ENCODE data around the gene KL.

The KL gene

GRCh38 chr13:32976912-32977311 is 39.3 kb upstream of the KL start:
- no peak for DNase-seq (ENCODE audit: extremely low spot score)
- POLR2A ChIA-PET: no interaction called here
- no peak for TF ChIP-seq CTCF (IDR thresholded peaks at IDR 0.05; ENCODE audit: control extremely low read depth, extremely low read depth, low read depth, missing control alignments)
- CTCF ChIA-PET: interaction anchor here (1.8 to 2.1 kb wide), 2 partner anchors 9 to 17 kb away, joined by 5 to 8 read pairs; no protein-coding TSS in a partner anchor

- no peak for TF ChIP-seq CTCF (IDR thresholded peaks at IDR 0.05; ENCODE audit: control extremely low read depth, extremely low read depth, low read depth, missing control alignments)
- ChIA-PET CTCF (interaction anchor here (1.8 to 2.1 kb wide), 2 partner anchors 8 to 17 kb away, joined by 5 to 8 read pairs; no protein-coding TSS in a partner anchor), POLR2A (no interaction called here)
- DNase-seq (ENCODE audit: extremely low spot score): no peak
These were observed 38.9 kb upstream of the KL start for GRCh38 chr13:32977321-32977720.

GRCh38 chr13:32978278-32978677 is 37.9 kb upstream of the KL start:
- ChIA-PET POLR2A (no interaction called here), CTCF (interaction anchor here (1.6 kb wide), 1 partner anchor 8 kb away, joined by 6 read pairs; no protein-coding TSS in a partner anchor)
- no peak for TF ChIP-seq CTCF (IDR thresholded peaks at IDR 0.05; ENCODE audit: control extremely low read depth, extremely low read depth, low read depth, missing control alignments)
- no peak for DNase-seq (ENCODE audit: extremely low spot score)

- no peak for TF ChIP-seq CTCF (IDR thresholded peaks at IDR 0.05; ENCODE audit: control extremely low read depth, extremely low read depth, low read depth, missing control alignments)
- POLR2A ChIA-PET: no interaction called here
- CTCF ChIA-PET: interaction anchor here (0.7 kb wide), 1 partner anchor 67 kb away, joined by 3 read pairs; no protein-coding TSS in a partner anchor
- no peak for DNase-seq (ENCODE audit: extremely low spot score)
These were observed 33.2 kb upstream of the KL start for GRCh38 chr13:32983058-32983457.

- TF ChIP-seq CTCF (IDR thresholded peaks at IDR 0.05; ENCODE audit: control extremely low read depth, extremely low read depth, low read depth, missing control alignments): no peak
- ChIA-PET CTCF (interaction anchor here (1.4 to 1.9 kb wide), 2 partner anchors 8 to 14 kb away, joined by 3 to 8 read pairs; no protein-coding TSS in a partner anchor), POLR2A (no interaction called here)
- no peak for DNase-seq (ENCODE audit: extremely low spot score)
These were observed 31.2 kb upstream of the KL start for GRCh38 chr13:32984857-32985626.

GRCh38 chr13:32986552-32986951 is 29.7 kb upstream of the KL start:
- DNase-seq (ENCODE audit: extremely low spot score): no peak
- ChIA-PET CTCF (interaction anchor here (1.9 kb wide), 1 partner anchor 10 kb away, joined by 8 read pairs; no protein-coding TSS in a partner anchor), POLR2A (no interaction called here)
- no peak for TF ChIP-seq CTCF (IDR thresholded peaks at IDR 0.05; ENCODE audit: control extremely low read depth, extremely low read depth, low read depth, missing control alignments)

Data from GM10248 (cell line).